Measurements from ENCODE around the gene LUC7L3. TPM values are rescaled to one million over a fixed set of nuclear protein-coding genes. Genes with fewer than 3 reads are reported as not detected.

Gene LUC7L3
- total and polyA plus RNA-seq, 2 donors (not counting 1 experiment from before 2014, with no cell fraction given) = 42.9 to 311 TPM

- intact Hi-C loops (cut with micrococcal nuclease) = no loop called here
- no peak for ATAC-seq (ENCODE audit: low read depth)
- Mint-ChIP-seq H3K4me3 (no peak overlapping the region), H3K27me3 (peaks cover 3% of the 10 kb centered on the region), H3K27ac (no peak overlapping the region), H3K9me3 (ENCODE audit: insufficient read depth) (no peaks in the 10 kb centered on the region), H3K4me1 (no peaks in the 10 kb centered on the region)
- no peak for TF ChIP-seq EZH2 (IDR thresholded peaks at IDR 0.05; ENCODE audit: borderline replicate concordance, insufficient read depth, low read depth, low read length, poor library complexity, severe bottlenecking)
- TF ChIP-seq CTCF (IDR thresholded peaks at IDR 0.05) = no peak
- Histone ChIP-seq H3K4me2 (replicated peaks; ENCODE audit: low read depth, low read length, poor library complexity, severe bottlenecking) (no peak overlapping the region), H4K20me1 (ENCODE audit: control insufficient read depth, insufficient read depth, low read length, poor library complexity, severe bottlenecking) (no peaks in the 10 kb centered on the region), H3K36me3 (replicated peaks in 1 of 2; ENCODE audit: control extremely low read depth in 1 of 2, control insufficient read depth in 1 of 2, extremely low read depth in 1 of 2, insufficient read depth in 2 of 2, low read length in 1 of 2) (no peaks in the 10 kb centered on the region), H3K79me2 (ENCODE audit: control insufficient read depth, insufficient read depth, low read length) (no peaks in the 10 kb centered on the region), H2AFZ (ENCODE audit: insufficient read depth, low read depth, low read length, poor library complexity, severe bottlenecking) (no peak overlapping the region), H3K4me1 (ENCODE audit: control insufficient read depth in 2 of 2, insufficient read depth in 2 of 2, low read length in 2 of 2) (no peaks in the 10 kb centered on the region), H3K27me3 (replicated peaks in 1 of 4; ENCODE audit: control extremely low read depth in 1 of 4, control insufficient read depth in 3 of 4, insufficient read depth in 4 of 4, low read length in 3 of 4) (no peaks in the 10 kb centered on the region), H3K4me3 (ENCODE audit: control extremely low read depth in 1 of 5, extremely low read depth in 1 of 5, insufficient read depth in 1 of 5, low read depth in 2 of 5, low read length in 4 of 5) (no peak overlapping the region), H3K9me3 (ENCODE audit: control extremely low read depth in 1 of 3, control insufficient read depth in 2 of 3, insufficient read depth in 1 of 3, low read length in 2 of 3) (no peaks in the 10 kb centered on the region), H3K27ac (ENCODE audit: low read length in 2 of 2) (no peak overlapping the region), H3K9ac (ENCODE audit: low read length) (no peak overlapping the region)
- CTCF ChIA-PET = no interaction called here
- DNase-seq = no peak
- POLR2A ChIA-PET = no interaction called here
- WGBS (ENCODE audit: insufficient coverage) = 100% methylated on average over 1 of the region's 5 CpGs
Observed at GRCh38 chr17:50672071-50672470, 47.3 kb upstream of the LUC7L3 start.

GRCh38 chr17:50672831-50673551, 46.4 kb upstream of the LUC7L3 start:
- Histone ChIP-seq H3K9me3 (ENCODE audit: control extremely low read depth in 1 of 3, control insufficient read depth in 2 of 3, insufficient read depth in 1 of 3, low read length in 2 of 3) (no peaks in the 10 kb centered on the region), H3K79me2 (ENCODE audit: control insufficient read depth, insufficient read depth, low read length) (no peaks in the 10 kb centered on the region), H3K9ac (ENCODE audit: low read length) (no peak overlapping the region), H2AFZ (ENCODE audit: insufficient read depth, low read depth, low read length, poor library complexity, severe bottlenecking) (no peak overlapping the region), H3K4me3 (ENCODE audit: control extremely low read depth in 1 of 5, extremely low read depth in 1 of 5, insufficient read depth in 1 of 5, low read depth in 2 of 5, low read length in 4 of 5) (no peak overlapping the region), H3K4me1 (ENCODE audit: control insufficient read depth in 2 of 2, insufficient read depth in 2 of 2, low read length in 2 of 2) (no peaks in the 10 kb centered on the region), H3K36me3 (replicated peaks in 1 of 2; ENCODE audit: control extremely low read depth in 1 of 2, control insufficient read depth in 1 of 2, extremely low read depth in 1 of 2, insufficient read depth in 2 of 2, low read length in 1 of 2) (no peaks in the 10 kb centered on the region), H3K4me2 (replicated peaks; ENCODE audit: low read depth, low read length, poor library complexity, severe bottlenecking) (no peak overlapping the region), H3K27me3 (replicated peaks in 1 of 4; ENCODE audit: control extremely low read depth in 1 of 4, control insufficient read depth in 3 of 4, insufficient read depth in 4 of 4, low read length in 3 of 4) (no peaks in the 10 kb centered on the region), H3K27ac (ENCODE audit: low read length in 2 of 2) (no peak overlapping the region), H4K20me1 (ENCODE audit: control insufficient read depth, insufficient read depth, low read length, poor library complexity, severe bottlenecking) (no peaks in the 10 kb centered on the region)
- no peak overlapping the region for H3K27ac Mint-ChIP-seq
- H3K9me3 Mint-ChIP-seq (ENCODE audit: insufficient read depth) = no peaks in the 10 kb centered on the region
- H3K27me3 Mint-ChIP-seq = peaks cover 8% of the 10 kb centered on the region
- ATAC-seq (ENCODE audit: low read depth) (no peak), DNase-seq (no peak)
- intact Hi-C loops (cut with micrococcal nuclease) = no loop called here
- CTCF ChIA-PET = interaction anchor here (0.6 kb wide), 1 partner anchor 190 kb away, joined by 4 read pairs; no protein-coding TSS in a partner anchor
- no peak for TF ChIP-seq EZH2 (IDR thresholded peaks at IDR 0.05; ENCODE audit: borderline replicate concordance, insufficient read depth, low read depth, low read length, poor library complexity, severe bottlenecking)
- no peak for TF ChIP-seq CTCF (IDR thresholded peaks at IDR 0.05)
- no peak overlapping the region for H3K4me3 Mint-ChIP-seq
- WGBS (ENCODE audit: insufficient coverage) = 94% methylated on average over 18 of the region's 20 CpGs
- H3K4me1 Mint-ChIP-seq = no peaks in the 10 kb centered on the region
- POLR2A ChIA-PET = no interaction called here

Data from B cell (primary cell).